GM12865 (cell line): Measurements from ENCODE around the gene PRR22.

Experiments
- DNase-seq: peaks from one replicate; pipeline ENCODE4 v3.0.0; 2010; ENCODE audit warnings: low read depth
- H3K4me3 ChIP-seq: 2 replicates; pipeline ENCODE4 v1.5.1; 2011; ENCODE audit warnings: mild to moderate bottlenecking, low read depth, low read length, control low read depth
- TF ChIP-seq, protein P1 (sequence below): IDR thresholded peaks from 2 replicates; pipeline ENCODE4 v1.5.1; 2011; ENCODE audit warnings: low read length, control low read depth, low read depth, inconsistent platforms; ENCODE audit not compliant: insufficient read depth; ENCODE audit errors: missing control alignments

PRR22 gene

DNA sequence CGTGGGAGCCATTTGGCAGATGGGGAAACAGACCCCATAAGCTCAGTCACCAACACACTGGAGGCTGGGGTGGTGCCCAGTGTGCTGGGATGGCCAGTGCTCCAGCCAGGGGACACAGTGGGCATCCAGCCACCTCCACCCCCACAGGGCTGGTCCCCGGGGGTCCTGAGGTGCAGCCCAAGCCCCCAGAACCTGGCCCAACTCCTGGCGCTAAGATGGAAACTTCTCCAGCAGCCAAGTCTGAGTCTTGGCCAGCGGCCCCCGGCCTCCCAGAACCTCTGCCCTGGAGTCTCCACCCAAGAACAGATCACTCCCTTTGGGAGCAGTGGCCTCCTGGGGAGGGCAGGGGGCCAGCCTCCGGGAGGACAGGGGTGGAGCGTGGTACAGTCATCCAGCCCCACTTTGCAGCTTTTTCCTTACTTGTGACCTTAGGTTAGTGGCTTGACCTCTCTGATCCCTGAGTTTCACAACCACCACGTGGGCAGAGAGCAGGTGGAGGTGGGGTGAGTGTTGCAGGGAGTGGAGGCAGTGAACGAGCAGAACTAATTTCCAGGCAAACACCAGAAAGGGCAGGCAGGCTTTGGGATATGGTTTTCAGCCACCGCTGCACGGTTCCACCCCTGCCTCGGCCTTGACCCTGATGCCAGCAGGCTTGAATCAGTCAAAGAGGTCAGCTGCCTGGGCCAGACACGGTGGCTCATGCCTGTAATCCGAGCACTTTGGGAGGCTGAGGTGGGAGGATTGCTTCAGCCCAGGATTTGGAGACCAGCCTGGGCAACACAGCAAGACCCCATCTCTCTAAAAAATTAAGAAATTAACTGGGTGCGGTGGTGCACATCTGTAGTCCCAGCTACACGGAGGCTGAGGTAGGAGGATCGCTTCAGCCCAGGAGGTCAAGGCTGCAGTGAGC lies 16.1 kb upstream of the PRR22 start:
- no peak for DNase-seq
- TF ChIP-seq, protein P1, sequence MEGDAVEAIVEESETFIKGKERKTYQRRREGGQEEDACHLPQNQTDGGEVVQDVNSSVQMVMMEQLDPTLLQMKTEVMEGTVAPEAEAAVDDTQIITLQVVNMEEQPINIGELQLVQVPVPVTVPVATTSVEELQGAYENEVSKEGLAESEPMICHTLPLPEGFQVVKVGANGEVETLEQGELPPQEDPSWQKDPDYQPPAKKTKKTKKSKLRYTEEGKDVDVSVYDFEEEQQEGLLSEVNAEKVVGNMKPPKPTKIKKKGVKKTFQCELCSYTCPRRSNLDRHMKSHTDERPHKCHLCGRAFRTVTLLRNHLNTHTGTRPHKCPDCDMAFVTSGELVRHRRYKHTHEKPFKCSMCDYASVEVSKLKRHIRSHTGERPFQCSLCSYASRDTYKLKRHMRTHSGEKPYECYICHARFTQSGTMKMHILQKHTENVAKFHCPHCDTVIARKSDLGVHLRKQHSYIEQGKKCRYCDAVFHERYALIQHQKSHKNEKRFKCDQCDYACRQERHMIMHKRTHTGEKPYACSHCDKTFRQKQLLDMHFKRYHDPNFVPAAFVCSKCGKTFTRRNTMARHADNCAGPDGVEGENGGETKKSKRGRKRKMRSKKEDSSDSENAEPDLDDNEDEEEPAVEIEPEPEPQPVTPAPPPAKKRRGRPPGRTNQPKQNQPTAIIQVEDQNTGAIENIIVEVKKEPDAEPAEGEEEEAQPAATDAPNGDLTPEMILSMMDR = no peak
- H3K4me3 ChIP-seq = no peak overlapping the region

DNA sequence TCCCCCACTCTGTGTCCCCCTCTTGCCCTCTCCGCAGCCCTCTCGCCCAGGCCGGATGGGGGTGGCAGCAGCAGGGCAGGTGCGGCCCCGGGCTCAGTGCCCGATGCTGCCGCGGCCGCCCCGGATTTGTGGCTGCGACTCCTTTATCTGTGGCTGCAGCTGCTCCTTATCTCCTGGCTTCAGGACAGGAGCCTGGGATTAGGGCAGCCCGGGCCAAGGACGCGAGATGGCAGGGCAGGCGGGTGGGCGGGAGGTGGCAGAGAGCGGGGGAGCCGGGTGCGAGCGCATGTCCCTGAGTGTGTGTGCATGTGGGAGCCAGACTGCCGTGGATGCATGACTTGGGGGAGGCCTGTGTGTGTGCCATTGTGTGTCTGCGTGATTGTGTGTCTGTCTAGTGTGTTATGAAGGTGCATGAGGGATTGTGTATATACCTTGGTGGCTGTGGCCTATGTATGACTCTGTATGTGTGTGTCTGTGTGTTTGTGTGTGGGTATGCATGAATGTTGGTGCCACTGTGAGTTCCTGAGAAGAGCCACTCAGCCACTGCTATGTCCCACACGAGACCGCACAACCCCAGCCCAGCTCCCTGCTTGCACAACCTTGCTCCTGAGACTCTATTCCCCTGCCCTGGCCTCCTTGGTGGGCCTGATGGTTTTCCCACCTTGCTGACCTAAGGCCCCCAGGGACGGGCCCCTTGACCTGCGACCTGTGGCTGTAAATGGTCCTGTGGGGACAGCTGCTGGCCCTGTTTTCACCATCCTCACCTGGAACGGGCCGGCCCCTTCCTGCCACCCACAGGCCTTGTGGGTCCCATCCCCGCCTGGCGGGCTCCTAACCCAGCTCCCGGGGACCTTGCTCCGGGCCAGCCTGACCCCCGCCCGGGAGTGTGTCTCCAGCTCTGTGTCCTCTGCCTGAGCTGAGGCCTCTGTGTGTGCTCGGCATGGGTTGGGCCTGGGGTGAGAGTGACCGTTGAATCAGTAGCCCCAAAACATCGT lies 15.0 kb upstream of the PRR22 start:
- no peak for DNase-seq
- TF ChIP-seq, protein P1 = no peak
- H3K4me3 ChIP-seq = no peak overlapping the region

DNA sequence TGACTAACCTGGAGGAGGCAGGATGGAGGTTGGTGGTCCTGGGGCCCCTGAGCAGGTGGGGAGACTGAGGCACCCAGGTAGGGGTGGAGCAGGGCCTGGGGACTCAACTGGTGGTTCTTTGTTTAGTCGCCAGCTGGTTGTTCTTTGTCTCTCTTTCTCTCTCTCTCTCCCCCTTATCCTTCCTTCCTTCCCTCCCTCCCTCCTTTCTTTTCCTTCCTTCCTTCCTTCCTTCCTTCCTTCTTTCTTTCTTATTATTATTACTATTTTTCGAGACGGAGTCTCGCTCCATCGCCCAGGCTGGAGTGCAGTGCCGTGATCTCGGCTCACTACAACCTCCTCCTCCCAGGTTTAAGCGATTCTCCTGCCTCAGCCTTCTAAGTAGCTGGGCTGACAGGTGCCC lies 13.7 kb upstream of the PRR22 start:
- no peak for DNase-seq
- TF ChIP-seq, protein P1 = no peak
- no peak overlapping the region for H3K4me3 ChIP-seq

DNA sequence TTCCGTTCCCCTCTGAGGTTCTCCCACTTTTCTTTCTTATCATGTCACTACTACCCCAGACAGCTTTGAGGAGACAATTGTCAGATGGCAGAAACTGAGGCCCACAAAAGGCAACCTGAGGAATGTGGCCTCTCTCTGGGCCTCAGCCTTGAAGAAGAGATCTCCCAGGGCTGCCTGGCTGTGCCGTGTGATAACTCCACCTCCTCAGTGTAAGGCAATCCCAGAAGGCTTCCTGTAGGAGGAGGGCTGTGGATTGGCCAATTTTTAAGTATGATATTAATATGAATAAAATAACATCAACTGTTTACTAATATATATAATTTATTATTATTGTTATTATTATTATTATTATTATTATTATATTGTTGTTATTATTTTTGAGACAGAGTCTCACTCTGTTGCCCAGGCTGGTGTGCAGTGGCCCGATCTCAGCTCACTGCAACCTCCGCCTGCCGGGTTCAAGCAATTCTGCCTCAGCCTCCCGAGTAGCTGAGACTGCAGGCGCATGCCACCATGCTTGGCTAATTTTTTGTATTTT lies 10.9 kb upstream of the PRR22 start:
- TF ChIP-seq, protein P1 = no peak
- DNase-seq = no peak
- H3K4me3 ChIP-seq = no peak overlapping the region

DNA sequence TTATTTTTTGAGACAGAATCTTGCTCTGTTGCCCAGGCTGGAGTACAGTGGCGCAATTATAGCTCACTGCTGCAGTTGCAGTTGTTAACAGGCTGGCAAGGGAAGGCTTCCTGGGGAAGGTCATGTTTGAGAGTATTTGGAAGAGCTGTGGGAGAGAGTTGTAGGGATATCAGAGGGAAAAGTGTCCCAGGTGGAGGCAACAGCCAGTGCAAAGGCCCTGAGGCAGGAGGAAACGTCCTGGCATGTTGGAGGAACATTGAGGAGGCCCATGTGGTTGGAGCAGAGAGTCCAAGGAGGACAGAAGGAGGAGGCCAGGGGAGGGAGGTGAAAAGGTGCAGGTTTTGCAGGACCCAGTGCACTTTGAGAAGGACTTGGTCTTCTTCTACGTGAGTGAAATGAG lies 8.6 kb upstream of the PRR22 start:
- TF ChIP-seq, protein P1 = no peak

DNA sequence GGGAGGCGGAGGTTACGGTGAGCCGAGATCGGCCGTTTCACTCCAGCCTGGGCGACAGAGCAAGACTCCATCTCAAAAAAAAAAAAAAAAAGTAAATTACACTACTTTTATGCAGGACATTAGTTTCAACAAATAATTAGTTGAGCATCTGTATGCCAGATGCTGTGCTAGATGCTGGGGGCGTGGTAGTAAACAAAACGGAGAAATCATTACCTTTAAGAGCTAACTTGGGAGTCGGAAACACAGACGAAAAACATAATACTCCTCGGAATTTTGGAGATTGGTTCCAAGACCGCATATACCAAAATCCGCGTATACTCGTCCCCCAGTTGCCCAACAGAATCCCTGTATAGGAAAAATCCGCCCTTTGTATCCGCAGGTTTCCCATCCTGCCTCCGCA lies 7.7 kb upstream of the PRR22 start:
- no peak for DNase-seq
- TF ChIP-seq, protein P1 = no peak
- H3K4me3 ChIP-seq = no peak overlapping the region

More for the DNA sequence above, 8.6 kb upstream of the PRR22 start:
- H3K4me3 ChIP-seq = no peak overlapping the region
- DNase-seq = no peak
